Smooth muscle cell of the brain vasculature (primary cell): ENCODE data around the gene CYP27C1.

Experiments
- DNase-seq: peaks from one replicate; pipeline ENCODE4 v3.0.0-alpha.2; 2012; ENCODE audit warnings: low read depth, low spot score

Gene CYP27C1

GRCh38 chr2:127193164-127193966 is 26.7 kb downstream of the CYP27C1 start:
- no peak for DNase-seq

GRCh38 chr2:127191331-127192219 is 28.5 kb downstream of the CYP27C1 start:
- no peak for DNase-seq

DNA sequence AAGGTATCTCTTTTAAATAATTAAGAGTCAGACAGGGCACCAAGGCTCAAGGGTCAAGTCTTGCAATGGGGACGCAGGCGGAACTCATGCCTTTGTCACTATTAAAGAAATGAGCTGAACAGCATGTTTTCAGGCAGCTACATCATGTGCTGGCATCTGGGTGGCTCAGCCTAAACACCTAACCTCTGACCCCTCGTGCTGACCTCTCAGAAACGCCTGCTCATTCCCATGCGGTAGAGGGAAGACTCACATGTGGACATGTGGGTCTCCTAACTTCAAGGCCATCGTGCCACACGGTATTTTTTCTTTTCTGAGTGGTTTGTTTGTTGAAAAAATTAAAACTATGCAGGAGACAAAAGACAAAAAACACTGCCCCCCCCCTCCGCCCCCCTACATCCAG is 31.3 kb downstream of the CYP27C1 start:
- no peak for DNase-seq

- DNase-seq: no peak
Observed at GRCh38 chr2:127187831-127188230, 32.3 kb downstream of the CYP27C1 start.

DNA sequence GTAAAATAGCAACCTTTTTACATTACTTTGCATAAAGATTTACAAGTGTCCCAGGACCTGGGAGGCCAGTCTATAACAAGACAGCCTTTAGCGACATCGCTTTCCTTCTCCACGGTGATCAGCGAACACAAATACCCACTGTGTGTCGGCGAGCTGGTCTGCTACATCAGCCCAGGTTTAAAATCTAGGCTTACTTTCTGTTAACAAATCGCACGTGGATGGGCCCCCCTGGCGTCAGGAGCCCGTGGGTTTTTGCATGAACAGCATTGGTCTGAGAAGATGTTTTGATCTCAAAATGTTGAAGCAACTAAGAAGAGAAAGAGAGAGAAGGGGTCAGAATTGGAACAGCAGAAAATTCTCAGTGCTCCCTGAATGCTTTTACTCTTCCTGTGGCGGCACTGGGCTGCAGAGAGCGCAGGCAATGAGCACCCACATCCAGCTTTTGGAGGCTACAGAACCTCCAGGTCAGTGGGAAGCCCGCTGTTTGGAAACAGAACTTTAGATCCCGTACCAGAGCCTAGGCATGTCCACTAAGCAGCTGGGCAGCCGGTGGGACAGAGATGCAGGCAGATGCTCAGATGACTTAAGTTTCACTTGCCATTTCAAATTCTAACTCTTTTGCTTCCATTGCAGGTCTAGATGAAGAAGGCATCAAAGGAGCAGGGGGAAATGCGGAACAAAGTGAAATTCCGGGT is 32.9 kb downstream of the CYP27C1 start:
- no peak for DNase-seq

- DNase-seq: no peak
Observed at GRCh38 chr2:127185705-127186104, 34.4 kb downstream of the CYP27C1 start.

- no peak for DNase-seq
Observed at GRCh38 chr2:127185093-127185492, 35.0 kb downstream of the CYP27C1 start.

- DNase-seq: no peak
Observed at GRCh38 chr2:127183771-127184170, 36.3 kb downstream of the CYP27C1 start.

DNA sequence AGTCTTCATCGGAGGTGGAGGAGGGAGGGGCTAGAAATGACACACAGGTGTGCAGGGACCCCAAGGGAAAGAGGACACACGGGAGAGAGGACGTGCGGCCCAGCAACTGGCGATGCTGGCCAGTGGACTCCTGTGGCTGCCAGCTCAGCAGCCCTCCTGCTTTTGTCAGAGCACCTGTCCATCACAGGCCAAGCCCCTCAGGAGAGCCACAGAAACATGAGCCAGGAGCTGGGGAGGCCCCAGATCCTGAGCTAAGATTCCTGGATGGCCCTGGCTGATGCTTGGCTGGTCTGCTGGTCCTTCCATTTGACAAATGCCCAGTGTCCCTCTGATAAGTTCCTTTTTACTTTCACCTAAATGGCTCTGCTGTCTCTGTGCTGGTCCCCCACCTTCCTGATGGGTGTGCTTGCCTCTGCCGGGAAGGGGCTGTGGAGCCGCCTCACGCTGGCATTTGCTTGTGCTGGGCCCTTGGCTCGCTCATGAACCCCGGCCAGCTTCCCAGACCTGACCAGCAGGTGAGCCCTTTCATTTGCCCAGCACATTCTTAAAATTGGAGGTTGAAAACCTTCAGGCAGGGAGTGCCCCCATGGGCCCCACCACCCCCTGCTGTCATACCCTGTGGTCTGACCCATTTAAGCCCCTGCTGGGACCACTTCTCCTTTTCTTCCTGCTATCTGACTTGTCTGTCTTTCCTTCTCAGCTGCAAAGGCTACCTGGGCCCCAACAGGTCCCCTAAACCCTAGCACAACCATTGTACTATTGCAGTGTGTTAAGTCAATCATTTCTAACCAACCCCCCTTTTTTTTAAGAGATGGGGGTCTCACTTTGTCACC is 37.3 kb downstream of the CYP27C1 start:
- DNase-seq: no peak

GRCh38 chr2:127181851-127182250 is 38.2 kb downstream of the CYP27C1 start:
- no peak for DNase-seq

DNA sequence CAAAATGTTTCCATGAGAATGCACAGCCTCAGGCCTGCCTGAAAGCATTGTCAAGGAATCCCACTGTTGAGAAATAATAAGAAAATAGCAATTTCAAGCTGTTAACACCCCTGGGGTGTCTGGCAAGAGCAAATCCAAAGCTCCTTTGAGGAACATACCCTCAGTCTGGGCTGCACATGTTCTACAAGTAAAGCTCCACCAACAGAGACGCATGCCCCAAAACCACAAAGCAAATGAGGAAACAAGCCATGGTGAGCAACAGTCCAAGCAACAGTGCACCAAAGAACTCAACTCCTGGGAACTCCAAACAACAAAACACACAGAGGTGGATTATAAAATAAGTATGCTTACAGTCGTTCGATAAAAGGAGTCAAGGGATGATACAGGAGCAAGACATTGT is 40.3 kb downstream of the CYP27C1 start:
- DNase-seq: no peak

GRCh38 chr2:127177617-127178263 is 42.4 kb downstream of the CYP27C1 start:
- no peak for DNase-seq

DNA sequence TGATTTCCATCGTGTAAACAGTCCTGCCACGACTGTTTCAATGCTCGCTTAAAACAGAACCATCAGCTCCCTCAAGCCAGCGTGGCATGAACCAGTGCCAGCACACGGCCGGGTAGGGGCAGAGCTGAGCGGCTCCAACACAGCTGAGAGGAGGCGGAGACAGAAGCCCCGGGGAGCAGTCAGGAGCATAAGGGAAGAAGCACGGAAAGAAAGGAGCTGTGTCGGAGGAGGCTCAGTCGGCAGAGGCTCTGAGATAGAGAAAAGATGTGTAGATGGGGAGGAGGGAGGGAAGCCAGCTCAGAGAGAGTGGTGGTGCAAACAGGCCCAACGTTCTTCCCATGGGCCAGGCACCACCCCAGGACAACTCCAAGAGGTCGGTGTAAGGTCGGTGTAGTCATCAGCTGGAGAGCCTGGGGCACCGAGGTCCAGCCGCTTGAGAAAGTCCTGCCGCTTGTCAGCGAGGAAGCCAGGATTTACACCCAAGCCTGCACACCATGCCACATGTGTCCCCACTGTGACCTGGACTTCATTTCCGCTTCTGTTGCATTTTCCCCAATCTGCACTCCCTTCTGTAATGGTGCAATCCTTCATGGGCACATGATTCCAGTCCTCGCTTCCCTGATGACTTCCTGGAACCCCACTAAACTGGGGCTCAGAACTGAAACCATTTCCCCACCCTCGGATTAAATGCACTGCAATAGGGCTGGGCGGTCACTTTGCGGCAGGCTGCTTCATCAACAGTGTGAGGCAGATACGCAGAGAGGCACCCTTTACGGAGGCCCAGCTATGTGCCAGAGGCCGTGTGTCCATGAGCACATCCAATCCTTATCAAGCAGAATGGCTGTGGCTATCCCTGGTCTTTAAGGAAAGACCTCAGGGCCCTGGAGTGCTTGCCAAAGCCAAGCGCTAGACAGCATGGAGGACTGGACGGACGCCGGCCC is 43.5 kb downstream of the CYP27C1 start:
- DNase-seq: no peak

DNA sequence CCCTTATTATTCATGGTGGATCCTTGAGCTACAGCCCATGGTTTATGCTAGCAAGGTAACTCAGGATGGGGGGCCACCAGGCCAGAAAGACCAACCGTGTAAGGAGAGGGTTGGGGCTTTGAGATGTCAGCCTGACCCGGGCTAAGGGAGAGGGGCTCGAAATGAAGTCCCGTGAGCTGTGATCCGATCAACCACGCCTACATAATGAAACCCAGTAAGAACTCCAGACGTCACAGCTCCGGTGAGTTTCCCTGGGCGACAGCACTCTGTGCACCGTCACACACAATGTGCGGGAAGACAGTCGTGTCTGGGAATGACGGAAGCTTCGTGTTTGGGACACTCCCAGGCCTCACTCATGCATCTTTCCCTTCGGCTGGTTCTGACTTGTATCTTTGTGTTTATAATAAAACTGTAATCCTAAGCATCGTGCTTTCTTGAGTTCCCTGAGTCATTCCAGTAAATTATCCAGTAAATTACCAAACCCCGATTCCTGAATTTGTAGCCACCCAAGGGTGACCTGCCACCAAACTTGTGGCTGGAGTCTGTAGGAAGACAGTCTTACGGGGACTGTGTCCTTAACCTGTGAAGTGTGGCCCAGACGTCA is 44.2 kb downstream of the CYP27C1 start:
- DNase-seq: no peak

- no peak for DNase-seq
Observed at GRCh38 chr2:127175041-127175721, 44.9 kb downstream of the CYP27C1 start.

GRCh38 chr2:127174640-127175039 is 45.5 kb downstream of the CYP27C1 start:
- DNase-seq: no peak

GRCh38 chr2:127174136-127174535 is 46.0 kb downstream of the CYP27C1 start:
- DNase-seq: no peak

DNA sequence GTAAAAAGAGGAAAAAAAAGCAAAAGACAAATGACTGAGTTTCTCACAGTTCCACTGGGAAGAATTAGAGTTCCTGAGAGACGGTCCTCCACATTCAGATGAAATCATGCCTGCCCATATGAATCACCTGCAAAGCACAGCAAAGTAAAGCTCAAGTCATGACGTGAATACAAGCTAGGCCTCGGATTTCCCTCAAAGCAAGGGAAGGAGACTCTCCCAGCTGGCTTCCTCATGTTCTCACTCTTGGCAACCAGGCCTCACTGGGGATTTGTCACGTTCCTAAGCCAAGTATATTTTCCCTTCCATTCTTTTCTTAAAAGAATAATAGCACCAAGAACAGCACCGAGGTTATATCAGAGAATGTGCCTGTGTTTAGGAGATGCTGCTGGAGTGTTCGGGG is 47.0 kb downstream of the CYP27C1 start:
- no peak for DNase-seq

GRCh38 chr2:127172306-127172705 is 47.8 kb downstream of the CYP27C1 start:
- no peak for DNase-seq
